Mesodermal cell (in vitro differentiated cells): ENCODE measurements around the gene ATP5PB.

Experiments
- H3K27ac ChIP-seq: 2 replicates; pipeline ENCODE4 v1.7.0; 2013; ENCODE audit warnings: mild to moderate bottlenecking, low read depth, low read length, moderate library complexity; ENCODE audit not compliant: severe bottlenecking
- H3K36me3 ChIP-seq: 2 replicates; pipeline ENCODE4 v1.7.1; 2013; ENCODE audit warnings: mild to moderate bottlenecking, low read length, moderate library complexity; ENCODE audit not compliant: control insufficient read depth, insufficient read depth
- H3K4me1 ChIP-seq: one replicate; pipeline ENCODE4 v1.7.1; 2013; ENCODE audit warnings: mild to moderate bottlenecking, low read length; ENCODE audit not compliant: insufficient read depth, control insufficient read depth, poor library complexity, severe bottlenecking
- H3K4me3 ChIP-seq: 2 replicates; pipeline ENCODE4 v1.7.0; 2013; ENCODE audit warnings: low read length, control low read depth, mild to moderate bottlenecking; ENCODE audit not compliant: insufficient read depth, poor library complexity, severe bottlenecking; ENCODE audit errors: extremely low read depth
- H3K9me3 ChIP-seq: 2 replicates; pipeline ENCODE4 v1.7.1; 2013; ENCODE audit warnings: mild to moderate bottlenecking, low read length, moderate library complexity; ENCODE audit not compliant: control insufficient read depth
- WGBS, 2 experiments: methylation state at CpG; one replicate each; pipeline ENCODE4 v1.1.5; 2013; ENCODE audit warnings: missing lambda C conversion rate in 2 of 2; ENCODE audit not compliant: insufficient coverage in 2 of 2; 5-methylcytosine and 5-hydroxymethylcytosine counted together

ATP5PB gene

DNA sequence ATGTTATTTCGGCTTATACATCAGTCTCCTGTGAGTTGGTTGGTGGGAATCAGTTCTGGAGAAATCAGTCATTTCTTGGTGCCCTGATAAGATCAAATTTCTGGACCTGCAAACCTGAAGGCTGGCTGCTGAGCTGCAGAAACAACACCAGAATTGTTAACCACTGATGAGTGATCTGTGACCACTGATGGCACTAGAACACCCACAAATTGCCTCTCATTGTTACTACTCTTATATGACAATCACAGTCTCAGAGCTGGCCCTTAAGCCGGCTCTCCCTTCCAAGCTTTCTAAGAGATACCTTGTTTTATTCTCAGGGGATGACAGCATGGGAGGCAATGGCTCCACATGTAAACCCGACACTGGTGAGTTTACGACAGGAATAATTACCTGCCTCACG, 26.4 kb downstream of the ATP5PB start:
- H3K36me3 ChIP-seq, result peaks cover 3% of the 10 kb centered on the region
- H3K27ac ChIP-seq, result no peak overlapping the region
- H3K4me1 ChIP-seq, result no peaks in the 10 kb centered on the region
- 100% methylated on average over 2 to 3 of the region's 5 CpGs for WGBS, 2 experiments
- no peak overlapping the region for H3K4me3 ChIP-seq
- H3K9me3 ChIP-seq, result no peaks in the 10 kb centered on the region

GRCh38 chr1:111476214-111476613, 26.9 kb downstream of the ATP5PB start:
- Histone ChIP-seq H3K4me1 (no peaks in the 10 kb centered on the region), H3K9me3 (no peaks in the 10 kb centered on the region), H3K4me3 (no peak overlapping the region), H3K27ac (no peak overlapping the region), H3K36me3 (peaks cover 3% of the 10 kb centered on the region)

- H3K4me3 ChIP-seq, result no peak overlapping the region
- no peaks in the 10 kb centered on the region for H3K9me3 ChIP-seq
- H3K36me3 ChIP-seq, result no peaks in the 10 kb centered on the region
- H3K4me1 ChIP-seq, result no peaks in the 10 kb centered on the region
- no peak overlapping the region for H3K27ac ChIP-seq
- WGBS, 2 experiments, result 68 to 100% methylated on average over 1 to 2 of the region's 2 CpGs
Measured at GRCh38 chr1:111476761-111477309, 27.6 kb downstream of the ATP5PB start.

DNA sequence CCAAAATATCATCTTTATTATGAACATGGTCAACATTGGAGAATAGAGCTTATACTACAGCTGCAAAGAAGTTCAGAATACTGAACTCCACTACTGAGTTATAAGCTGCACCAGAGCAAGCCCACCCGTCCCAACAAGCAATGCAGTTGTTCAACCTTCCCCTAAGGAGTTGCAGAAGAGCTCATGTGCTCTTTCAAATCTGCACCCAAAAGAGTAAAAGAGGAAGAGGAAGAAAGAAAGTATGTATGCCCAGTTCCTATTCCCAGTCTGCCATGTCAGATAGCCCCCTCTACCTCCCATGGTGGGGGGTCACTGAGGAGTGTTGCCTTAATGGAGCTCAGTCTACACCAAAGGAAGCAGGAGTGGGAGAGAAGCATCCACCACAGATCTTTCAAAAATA, 31.4 kb downstream of the ATP5PB start:
- Histone ChIP-seq H3K4me3 (no peak overlapping the region), H3K4me1 (no peaks in the 10 kb centered on the region), H3K36me3 (no peaks in the 10 kb centered on the region), H3K9me3 (no peaks in the 10 kb centered on the region), H3K27ac (no peak overlapping the region)
- 100% methylated on average over 1 of the region's 1 CpG; no CpG with 5 or more reads in 1 of the 2 experiments for WGBS, 2 experiments

DNA sequence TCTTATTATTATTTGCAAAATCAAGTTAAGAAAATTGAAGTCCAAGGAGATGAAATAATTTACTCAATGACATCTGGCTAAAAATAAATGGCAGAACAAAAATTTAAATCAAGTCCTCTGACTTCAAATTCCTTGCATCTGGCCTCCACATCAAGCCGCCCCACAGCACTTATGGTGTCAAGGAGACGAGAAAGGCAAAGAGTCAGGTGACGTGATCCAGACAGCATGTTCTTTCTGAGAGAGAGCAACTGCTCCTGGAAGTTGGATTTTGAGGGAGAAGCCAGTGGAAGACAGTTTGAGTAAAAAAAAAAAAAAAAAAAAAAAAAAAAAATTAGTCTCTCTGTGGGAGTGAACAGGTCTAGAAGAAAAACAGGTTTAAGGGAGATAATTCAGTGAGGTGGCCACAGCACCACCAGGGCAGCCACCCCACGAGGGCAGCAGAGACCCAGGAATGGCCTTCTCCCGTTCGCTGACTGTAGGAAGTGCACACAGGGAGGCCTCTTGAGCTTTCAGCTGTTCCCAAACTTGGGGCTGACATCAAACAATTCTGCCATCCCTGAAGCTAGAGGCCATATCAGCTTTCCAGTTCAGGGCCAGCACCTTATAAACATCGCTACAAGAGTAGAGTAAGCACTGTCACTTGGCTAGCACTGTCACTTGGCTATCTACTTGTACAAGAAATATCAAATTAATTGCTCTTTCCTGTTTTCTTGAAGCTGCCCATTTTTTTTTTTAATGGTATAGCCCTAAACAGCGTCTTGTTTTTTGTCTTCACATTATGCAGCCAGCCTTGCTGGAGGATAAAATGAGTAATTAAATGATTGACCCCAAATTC, 32.3 kb downstream of the ATP5PB start:
- Histone ChIP-seq H3K9me3 (no peaks in the 10 kb centered on the region), H3K4me1 (no peaks in the 10 kb centered on the region), H3K27ac (no peak overlapping the region), H3K4me3 (no peak overlapping the region), H3K36me3 (no peaks in the 10 kb centered on the region)
- 52% methylated on average over 6 to 7 of the region's 8 CpGs for WGBS, 2 experiments

GRCh38 chr1:111483166-111483565, 33.9 kb downstream of the ATP5PB start:
- no peaks in the 10 kb centered on the region for H3K9me3 ChIP-seq
- H3K4me1 ChIP-seq, result no peaks in the 10 kb centered on the region
- no peaks in the 10 kb centered on the region for H3K36me3 ChIP-seq
- H3K4me3 ChIP-seq, result no peak overlapping the region
- H3K27ac ChIP-seq, result no peak overlapping the region
- 75 to 79% methylated on average over 2 of the region's 3 CpGs for WGBS, 2 experiments

DNA sequence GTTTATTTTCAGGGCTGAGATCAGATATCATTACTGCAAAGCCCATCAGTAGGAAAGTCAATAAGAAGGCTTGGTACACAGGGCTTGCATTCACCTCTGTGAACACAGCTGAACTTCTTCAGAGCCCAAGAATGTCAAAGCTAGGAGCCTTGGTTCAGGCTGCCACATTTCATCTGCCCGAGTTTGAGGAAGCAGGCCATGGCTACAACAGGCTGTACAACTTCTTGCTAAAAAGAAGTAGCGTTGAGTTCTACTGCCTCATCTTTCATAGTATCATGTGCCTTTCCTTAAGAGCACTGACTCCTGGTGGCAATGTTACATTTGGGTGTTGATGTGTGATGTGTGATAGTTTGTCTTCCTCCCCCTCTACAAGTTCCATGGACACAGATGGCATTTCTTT, 34.6 kb downstream of the ATP5PB start:
- H3K9me3 ChIP-seq, result no peaks in the 10 kb centered on the region

DNA sequence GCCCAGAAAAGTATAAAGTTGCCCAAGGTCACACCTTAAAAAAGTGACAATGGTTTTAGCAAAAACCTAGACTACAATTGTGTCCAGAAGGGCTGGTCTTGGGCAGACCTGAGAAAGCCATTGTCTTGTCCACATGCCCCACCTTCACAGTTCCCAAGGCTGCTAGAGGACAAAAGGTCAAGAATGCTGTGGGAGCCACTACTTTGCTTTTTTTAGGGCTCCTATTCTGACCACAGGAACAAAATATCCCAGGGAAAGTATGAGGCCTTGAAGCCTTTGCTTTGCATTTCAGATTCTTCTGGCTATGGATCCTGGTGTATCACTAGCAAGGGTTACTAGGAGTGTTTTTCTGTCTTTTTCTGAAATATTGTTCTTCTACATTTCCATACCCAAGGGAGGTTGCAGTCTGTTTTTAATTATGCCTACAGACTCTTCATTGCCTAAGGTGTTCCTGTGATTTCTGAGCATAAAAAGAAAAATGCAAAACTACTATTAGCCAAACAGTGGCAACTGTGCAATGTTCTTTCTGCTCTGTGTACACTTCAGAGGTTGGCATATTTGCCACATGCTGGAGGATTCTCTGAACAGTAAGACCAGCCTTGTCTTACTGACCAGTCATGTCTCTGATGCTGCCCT, 35.2 kb downstream of the ATP5PB start:
- no peaks in the 10 kb centered on the region for H3K36me3 ChIP-seq
- no peak overlapping the region for H3K4me3 ChIP-seq
- H3K4me1 ChIP-seq, result no peaks in the 10 kb centered on the region
- no peaks in the 10 kb centered on the region for H3K9me3 ChIP-seq
- H3K27ac ChIP-seq, result no peak overlapping the region

More for the DNA sequence above, 34.6 kb downstream of the ATP5PB start:
- Histone ChIP-seq H3K4me3 (no peak overlapping the region), H3K36me3 (no peaks in the 10 kb centered on the region), H3K4me1 (no peaks in the 10 kb centered on the region), H3K27ac (no peak overlapping the region)
- 86 to 93% methylated on average over 2 of the region's 2 CpGs for WGBS, 2 experiments

GRCh38 chr1:111486431-111486830, 37.2 kb downstream of the ATP5PB start:
- H3K27ac ChIP-seq, result no peak overlapping the region
- H3K36me3 ChIP-seq, result no peaks in the 10 kb centered on the region
- H3K9me3 ChIP-seq, result no peaks in the 10 kb centered on the region
- WGBS, 2 experiments, result 86 to 100% methylated on average over 2 of the region's 7 CpGs
- H3K4me3 ChIP-seq, result no peak overlapping the region
- no peaks in the 10 kb centered on the region for H3K4me1 ChIP-seq

GRCh38 chr1:111487133-111487532, 37.9 kb downstream of the ATP5PB start:
- no peaks in the 10 kb centered on the region for H3K4me1 ChIP-seq

GRCh38 chr1:111488669-111489068, 39.4 kb downstream of the ATP5PB start:
- no peaks in the 10 kb centered on the region for H3K36me3 ChIP-seq
- no peak overlapping the region for H3K4me3 ChIP-seq
- no peaks in the 10 kb centered on the region for H3K4me1 ChIP-seq
- 82 to 90% methylated on average over 6 to 8 of the region's 9 CpGs for WGBS, 2 experiments
- no peak overlapping the region for H3K27ac ChIP-seq
- no peaks in the 10 kb centered on the region for H3K9me3 ChIP-seq

More at GRCh38 chr1:111487133-111487532, 37.9 kb downstream of the ATP5PB start:
- no peaks in the 10 kb centered on the region for H3K36me3 ChIP-seq
- H3K4me3 ChIP-seq, result no peak overlapping the region
- no peaks in the 10 kb centered on the region for H3K9me3 ChIP-seq
- H3K27ac ChIP-seq, result no peak overlapping the region
- 94 to 95% methylated on average over 5 to 6 of the region's 6 CpGs for WGBS, 2 experiments
